Mesothelial cell of epicardium (in vitro differentiated cells): ENCODE results near the gene SSH2. TPM values are rescaled to one million over a fixed set of nuclear protein-coding genes. Genes with fewer than 3 reads are reported as not detected.
"Not testable (repeated sequence)": the region's sequence is repeated elsewhere in the genome, so short reads cannot be mapped to it uniquely, and the experiment has no call there.

ENCODE experiments used
- DNase-seq, 2 experiments: peaks; one replicate each; pipeline ENCODE4 v3.0.0; 2021; ENCODE audit warnings: low spot score in 2 of 2; ENCODE audit not compliant: unreplicated experiment in 2 of 2
- H3K27ac Mint-ChIP-seq: 2 replicates; pipeline ENCODE4 v1.8.0; 2021; ENCODE audit warnings: mixed read lengths
- H3K27me3 Mint-ChIP-seq: 2 replicates; pipeline ENCODE4 v1.8.0; 2021; ENCODE audit warnings: low read depth, mixed read lengths
- H3K36me3 Mint-ChIP-seq: 2 replicates; pipeline ENCODE4 v1.8.0; 2021; ENCODE audit warnings: mixed read lengths
- H3K4me1 Mint-ChIP-seq: 2 replicates; pipeline ENCODE4 v1.8.0; 2021; ENCODE audit warnings: mixed read lengths
- H3K4me3 Mint-ChIP-seq: 2 replicates; pipeline ENCODE4 v1.8.0; 2021; ENCODE audit warnings: mild to moderate bottlenecking, moderate library complexity, mixed read lengths
- H3K9me3 Mint-ChIP-seq: 2 replicates; pipeline ENCODE4 v1.8.0; 2021; ENCODE audit warnings: mixed read lengths
- CTCF ChIP-seq: fragments of 200-600 bp; sonication (generic); IDR thresholded peaks from one replicate; pipeline ENCODE4 v1.5.0; 2021; ENCODE audit warnings: antibody characterized with exemption; ENCODE audit not compliant: unreplicated experiment
- total RNA-seq: library from RNA; stranded (reverse); gene quantifications from 3 replicates; pipeline ENCODE4 v1.2.1, GENCODE V29; 2021

The SSH2 gene
- total RNA-seq, 1 donor from 2014 or later = 23.7 TPM

GRCh38 chr17:29867643-29868181 is 62.3 kb downstream of the SSH2 start:
- Mint-ChIP-seq H3K4me1 (peaks cover 36% of the 10 kb centered on the region), H3K9me3 (no peaks in the 10 kb centered on the region), H3K4me3 (no peak overlapping the region)

GRCh38 chr17:29866746-29867404 is 63.2 kb downstream of the SSH2 start:
- Mint-ChIP-seq H3K4me1 (peaks cover 36% of the 10 kb centered on the region), H3K9me3 (no peaks in the 10 kb centered on the region), H3K27me3 (no peaks in the 10 kb centered on the region), H3K27ac (no peak overlapping the region), H3K4me3 (no peak overlapping the region), H3K36me3 (no peaks in the 10 kb centered on the region)
- no peak for TF ChIP-seq CTCF
- no peak for DNase-seq

More at GRCh38 chr17:29867643-29868181, 62.3 kb downstream of the SSH2 start:
- TF ChIP-seq CTCF = no peak
- Mint-ChIP-seq H3K27me3 (no peaks in the 10 kb centered on the region), H3K36me3 (no peaks in the 10 kb centered on the region), H3K27ac (no peak overlapping the region)
- no peak for DNase-seq

- TF ChIP-seq CTCF = no peak
- Mint-ChIP-seq H3K9me3 (no peaks in the 10 kb centered on the region), H3K36me3 (no peaks in the 10 kb centered on the region), H3K27ac (no peak overlapping the region), H3K4me1 (peaks cover 26% of the 10 kb centered on the region), H3K4me3 (no peak overlapping the region), H3K27me3 (no peaks in the 10 kb centered on the region)
- DNase-seq = no peak
Observed at GRCh38 chr17:29864615-29865014, 65.4 kb downstream of the SSH2 start.

GRCh38 chr17:29864123-29864522 is 65.9 kb downstream of the SSH2 start:
- H3K27ac Mint-ChIP-seq, H3K27me3 Mint-ChIP-seq, H3K9me3 Mint-ChIP-seq, H3K4me3 Mint-ChIP-seq, DNase-seq, H3K36me3 Mint-ChIP-seq: not testable (repeated sequence)
- H3K4me1 Mint-ChIP-seq = peaks cover 26% of the 10 kb centered on the region

GRCh38 chr17:29862951-29863350 is 67.1 kb downstream of the SSH2 start:
- H3K27ac Mint-ChIP-seq = no peak overlapping the region
- peaks cover 2% of the 10 kb centered on the region for H3K36me3 Mint-ChIP-seq
- H3K4me1 Mint-ChIP-seq = peaks cover 24% of the 10 kb centered on the region
- TF ChIP-seq CTCF = no peak
- peaks cover 7% of the 10 kb centered on the region for H3K9me3 Mint-ChIP-seq
- no peak overlapping the region for H3K4me3 Mint-ChIP-seq
- no peaks in the 10 kb centered on the region for H3K27me3 Mint-ChIP-seq
- no peak for DNase-seq

- DNase-seq = no peak
- no peak for TF ChIP-seq CTCF
- Mint-ChIP-seq H3K9me3 (peaks cover 12% of the 10 kb centered on the region), H3K4me1 (peaks cover 19% of the 10 kb centered on the region), H3K27ac (no peak overlapping the region), H3K27me3 (no peaks in the 10 kb centered on the region), H3K4me3 (no peak overlapping the region), H3K36me3 (peaks cover 6% of the 10 kb centered on the region)
Observed at GRCh38 chr17:29862127-29862526, 67.9 kb downstream of the SSH2 start.

- H3K9me3 Mint-ChIP-seq = peaks cover 16% of the 10 kb centered on the region
- not testable (repeated sequence) for DNase-seq, H3K4me3 Mint-ChIP-seq, H3K27ac Mint-ChIP-seq, H3K27me3 Mint-ChIP-seq, H3K36me3 Mint-ChIP-seq, H3K4me1 Mint-ChIP-seq
Observed at GRCh38 chr17:29859445-29859844, 70.6 kb downstream of the SSH2 start.
